Left lung (tissue), 10 donors: Measurements from ENCODE around the gene XRCC4. TPM values are rescaled to one million over a fixed set of nuclear protein-coding genes. Genes with fewer than 3 reads are reported as not detected.

Source experiments
- ATAC-seq: fragments of 200-7000 bp; cut with Tn5 transposase; one replicate; pipeline ENCODE4 v1.9.1; 2020; ENCODE audit warnings: moderate library complexity
- DNase-seq, 4 donors: peaks; one replicate each; pipeline ENCODE4 v3.0.0-alpha.2; 2013 to 2020
- H3K27ac ChIP-seq, 2 donors: fragments of 200-600 bp; sonication (generic) in 1 of 2; one replicate each; pipeline versions ENCODE4 v1.5.0 to v1.8.0; 2020 to 2021
- H3K27me3 ChIP-seq, 2 donors: fragments of 200-600 bp; sonication (generic) in 1 of 2; one replicate each; pipeline versions ENCODE4 v1.5.0 to v1.8.0; 2020 to 2021
- H3K36me3 ChIP-seq, 2 donors: fragments of 200-600 bp; sonication (generic) in 1 of 2; one replicate each; pipeline versions ENCODE4 v1.5.0 to v1.8.0; 2020 to 2021
- H3K4me1 ChIP-seq, 2 donors: fragments of 200-600 bp; one replicate each; pipeline ENCODE4 v1.8.0; 2021
- H3K4me3 ChIP-seq, 2 donors: fragments of 200-600 bp; sonication (generic) in 1 of 2; one replicate each; pipeline versions ENCODE4 v1.5.0 to v1.8.0; 2020 to 2021; ENCODE audit warnings: mild to moderate bottlenecking in 1 of 2
- H3K9me3 ChIP-seq, 2 donors: fragments of 200-600 bp; sonication (generic) in 1 of 2; one replicate each; pipeline versions ENCODE4 v1.5.0 to v1.8.0; 2020 to 2021
- CTCF ChIP-seq, 2 donors: fragments of 200-600 bp; sonication (generic) in 1 of 2; IDR thresholded peaks; one replicate each; pipeline versions ENCODE4 v1.5.0 to v1.8.0; 2021; ENCODE audit warnings: antibody characterized with exemption in 2 of 2
- intact Hi-C, 2 donors: fragments of 100-400 bp; cut with DNase I; formaldehyde crosslinking; loops; one replicate each; pipeline versions ENCODE4 v1.11.2 to v1.14.2; 2022
- polyA plus RNA-seq, 6 donors: library from polyadenylated mRNA; unstranded; fragments of 120-200 nt; gene quantifications; one replicate each; pipeline ENCODE4 v1.2.1, GENCODE V29; 2013; ENCODE audit not compliant: insufficient read length in 6 of 6
- total RNA-seq, 2 donors: library from RNA; stranded (reverse); fragmentation: NEBNext Ultra II Directional; extraction: Animal tissue kit (Norgen Biotek cat#: 25700); gene quantifications; one replicate each; pipeline ENCODE4 v1.2.1, GENCODE V29; 2021
- donor health status: DM: no; HTN: yes; CAD: no.
- donor health status: DM: no; HTN: no; CAD: no.

XRCC4 gene
- total and polyA plus RNA-seq, 8 donors = 6.2 to 9.7 (median 8.8) TPM

- Histone ChIP-seq H3K27me3 (no peaks in the 10 kb centered on the region), H3K36me3 (no peaks in the 10 kb centered on the region), H3K4me1 (no peaks in the 10 kb centered on the region), H3K9me3 (no peaks in the 10 kb centered on the region), H3K27ac (no peak overlapping the region), H3K4me3 (no peak overlapping the region)
- ATAC-seq (no peak), DNase-seq (no peak)
- intact Hi-C loops = no loop called here
- no peak for TF ChIP-seq CTCF (IDR thresholded peaks at IDR 0.05)
These were observed 145.6 kb downstream of the XRCC4 start for GRCh38 chr5:83222906-83223305.

GRCh38 chr5:83227611-83228010, 150.3 kb downstream of the XRCC4 start:
- TF ChIP-seq CTCF (IDR thresholded peaks at IDR 0.05) = no peak
- no peaks in the 10 kb centered on the region for H3K27me3 ChIP-seq
- no peak overlapping the region for H3K27ac ChIP-seq
- no peak for DNase-seq
- H3K9me3 ChIP-seq = no peaks in the 10 kb centered on the region
- no peak overlapping the region for H3K4me3 ChIP-seq
- intact Hi-C loops = no loop called here
- H3K36me3 ChIP-seq = no peaks in the 10 kb centered on the region
- ATAC-seq = no peak
- H3K4me1 ChIP-seq = no peaks in the 10 kb centered on the region

- H3K4me3 ChIP-seq = no peak overlapping the region
- intact Hi-C loops = no loop called here
- no peaks in the 10 kb centered on the region for H3K27me3 ChIP-seq
- no peak for TF ChIP-seq CTCF (IDR thresholded peaks at IDR 0.05)
- DNase-seq = no peak
- no peaks in the 10 kb centered on the region for H3K36me3 ChIP-seq
- H3K4me1 ChIP-seq = no peaks in the 10 kb centered on the region
- no peaks in the 10 kb centered on the region for H3K9me3 ChIP-seq
- ATAC-seq = no peak
- H3K27ac ChIP-seq = no peak overlapping the region
These were observed 153.2 kb downstream of the XRCC4 start for GRCh38 chr5:83230511-83230910.

GRCh38 chr5:83244516-83244915, 167.2 kb downstream of the XRCC4 start:
- TF ChIP-seq CTCF (IDR thresholded peaks at IDR 0.05) = no peak
- no peak for ATAC-seq

GRCh38 chr5:83245037-83245436, 167.7 kb downstream of the XRCC4 start:
- Histone ChIP-seq H3K27ac (no peak overlapping the region), H3K9me3 (no peaks in the 10 kb centered on the region), H3K4me1 (no peaks in the 10 kb centered on the region), H3K36me3 (no peaks in the 10 kb centered on the region), H3K27me3 (no peaks in the 10 kb centered on the region), H3K4me3 (no peak overlapping the region)
- no peak for DNase-seq
- intact Hi-C loops = no loop called here
- ATAC-seq = no peak
- TF ChIP-seq CTCF (IDR thresholded peaks at IDR 0.05) = no peak

More at GRCh38 chr5:83244516-83244915, 167.2 kb downstream of the XRCC4 start:
- peak in 1 of 4 donors; percentile 16 for DNase-seq
- no peaks in the 10 kb centered on the region for H3K36me3 ChIP-seq
- H3K9me3 ChIP-seq = no peaks in the 10 kb centered on the region
- no peak overlapping the region for H3K27ac ChIP-seq
- H3K27me3 ChIP-seq = no peaks in the 10 kb centered on the region
- intact Hi-C loops = no loop called here
- no peaks in the 10 kb centered on the region for H3K4me1 ChIP-seq
- H3K4me3 ChIP-seq = no peak overlapping the region
